Stimulated activated CD4-positive, alpha-beta T cell treated with anti-CD3 and anti-CD28 coated beads, Interleukin-2, amount 100 ng/mL, for 48 hours (primary cell): ENCODE measurements around the gene PEX7.
"Not testable (repeated sequence)": the region's sequence is repeated elsewhere in the genome, so short reads cannot be mapped to it uniquely, and the experiment has no call there.

Source experiments
- DNase-seq, 2 donors: peaks; one replicate each; pipeline ENCODE4 v3.0.0-alpha.2; 2020

The PEX7 gene

DNA sequence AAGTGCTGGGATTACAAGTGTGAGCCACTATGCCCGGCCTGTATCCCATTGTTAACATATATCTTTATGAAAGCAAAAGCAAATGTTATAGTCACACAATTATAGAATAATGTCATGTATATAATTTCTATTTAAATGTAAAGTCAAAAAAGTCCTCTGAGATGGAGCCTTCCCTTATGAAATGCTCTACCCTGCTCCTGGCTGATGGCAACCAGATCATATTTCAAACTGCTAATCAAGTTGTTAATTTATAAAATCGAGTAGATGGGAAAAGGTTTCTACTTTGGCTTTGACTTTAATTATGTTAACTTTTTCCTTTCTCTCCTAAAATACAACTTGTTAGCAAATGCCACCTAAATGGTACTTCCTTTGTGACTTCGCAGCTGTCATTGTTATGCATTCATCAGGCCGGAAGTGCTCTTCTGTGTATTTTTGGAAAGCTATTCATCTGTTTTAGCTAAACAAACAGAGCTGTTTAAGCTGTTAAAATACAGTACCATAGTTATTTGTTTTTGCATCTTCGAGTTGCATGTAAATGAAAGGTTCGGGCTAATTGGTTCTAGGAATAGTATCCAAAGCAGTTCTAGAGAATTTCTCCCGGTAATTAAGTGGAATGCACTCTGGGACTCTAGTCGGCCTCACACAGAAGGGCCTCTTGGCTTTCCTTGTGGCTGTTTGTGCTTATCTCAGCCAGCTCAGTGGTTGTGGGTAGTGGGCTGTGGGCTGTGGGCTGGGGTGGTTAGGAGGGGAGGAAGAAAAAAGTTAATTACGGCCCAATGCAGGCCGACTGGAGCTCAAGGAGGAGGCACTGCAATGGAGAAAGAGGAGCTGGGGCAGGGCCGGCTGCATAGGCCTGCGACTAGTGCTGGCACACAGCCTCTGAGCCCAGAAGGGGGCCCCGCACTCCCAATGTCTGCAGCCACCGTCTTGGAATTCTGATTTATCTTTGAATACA, 134.5 kb downstream of the PEX7 start:
- DNase-seq = no peak

DNA sequence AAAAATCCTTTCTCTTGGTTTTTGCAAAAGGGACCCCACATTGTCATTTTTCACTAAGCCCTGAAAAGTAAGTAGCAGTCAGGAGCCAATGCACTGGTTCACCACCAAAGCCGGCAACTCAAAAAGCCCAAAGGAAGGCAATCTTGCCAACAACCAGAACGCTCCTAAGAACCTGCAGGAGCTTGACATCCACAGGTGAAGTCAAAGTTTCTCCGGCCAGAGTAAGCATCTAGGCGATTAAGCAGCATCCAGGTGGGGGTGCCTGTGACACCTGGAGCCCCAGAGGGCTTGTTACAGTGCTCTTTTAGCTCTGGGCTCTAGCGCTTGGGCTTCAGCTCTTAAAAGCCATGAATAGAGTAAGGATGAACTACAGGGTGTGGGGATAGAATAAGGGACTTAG, 135.8 kb downstream of the PEX7 start:
- DNase-seq = no peak

DNA sequence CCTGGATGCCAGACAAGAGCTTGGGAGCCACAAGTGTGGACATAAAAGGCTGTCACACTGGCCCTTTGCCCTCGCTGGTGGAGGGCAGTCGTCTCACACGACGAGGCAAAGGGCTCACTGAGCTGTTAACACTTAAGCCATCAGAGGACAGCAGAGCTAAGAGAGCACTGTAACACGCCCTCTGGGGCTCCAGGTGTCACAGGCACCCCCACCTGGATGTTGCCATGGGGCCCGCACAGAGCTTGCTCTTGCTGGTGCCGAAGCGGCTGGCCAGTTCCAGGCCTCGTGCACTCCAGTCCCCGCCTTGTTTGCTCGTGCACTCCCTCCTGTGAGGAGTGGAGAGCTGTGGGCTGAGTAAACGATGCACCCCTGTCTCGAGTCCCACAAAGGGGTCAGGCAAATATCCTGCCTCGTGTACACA, 137.1 kb downstream of the PEX7 start:
- DNase-seq = no peak

- DNase-seq = not testable (repeated sequence)
Observed at GRCh38 chr6:136959935-136960334, 137.5 kb downstream of the PEX7 start.

GRCh38 chr6:136960781-136961180, 138.4 kb downstream of the PEX7 start:
- no peak for DNase-seq

DNA sequence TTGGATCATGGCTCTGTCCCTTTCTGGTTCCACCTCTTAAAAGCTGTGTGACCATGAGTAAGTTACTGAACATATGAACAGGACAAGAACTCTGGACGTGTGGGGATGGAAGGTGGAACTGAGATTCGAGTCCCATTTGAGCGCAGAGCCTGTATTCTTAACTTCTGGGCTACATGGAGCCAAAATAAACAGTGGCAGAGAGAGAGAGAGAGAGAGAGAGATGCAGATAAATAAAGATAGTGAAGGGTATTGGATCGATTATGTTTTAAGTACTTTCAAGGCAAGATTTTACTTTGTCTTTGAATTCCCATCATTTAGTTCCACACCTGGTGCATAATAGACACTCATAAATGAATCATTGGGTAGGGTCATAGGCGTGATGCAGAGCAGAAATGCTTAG, 139.5 kb downstream of the PEX7 start:
- no peak for DNase-seq

- DNase-seq = no peak
Observed at GRCh38 chr6:136962661-136963060, 140.3 kb downstream of the PEX7 start.

- no peak for DNase-seq
Observed at GRCh38 chr6:136963259-136963658, 140.9 kb downstream of the PEX7 start.
